Erythroblast (primary cell): ENCODE measurements around the gene CRABP2.

Experiments used
- GATA1 ChIP-seq: IDR thresholded peaks from 2 replicates; pipeline ENCODE4 v1.6.1; 2011; ENCODE audit warnings: low read depth, mild to moderate bottlenecking, control low read depth, low read length, moderate library complexity
- POLR2A ChIP-seq: IDR thresholded peaks from 2 replicates; pipeline ENCODE4 v1.6.1; 2011; ENCODE audit warnings: mild to moderate bottlenecking, low read length

GRCh38 chr1:156742017-156742416 lies 36.6 kb upstream of the CRABP2 start:
- TF ChIP-seq POLR2A (no peak), GATA1 (no peak)
